ENCODE measurements around the gene ACOXL. TPM values are rescaled to one million over a fixed set of nuclear protein-coding genes. Genes with fewer than 3 reads are reported as not detected.

ACOXL gene
- total RNA-seq, 1 donor from 2014 or later = 1.0 TPM

- Mint-ChIP-seq H3K36me3 (ENCODE audit: low read depth) (no peaks in the 10 kb centered on the region), H3K9me3 (peaks cover 4% of the 10 kb centered on the region), H3K27ac (no peak overlapping the region), H3K27me3 (peaks cover 52% of the 10 kb centered on the region), H3K4me3 (no peak overlapping the region), H3K4me1 (no peaks in the 10 kb centered on the region)
- intact Hi-C loops (cut with micrococcal nuclease) = no loop called here
- no peak for DNase-seq
Observed at GRCh38 chr2:111005821-111006220, 273.4 kb downstream of the ACOXL start.

- no peak overlapping the region for H3K27ac Mint-ChIP-seq
- H3K4me3 Mint-ChIP-seq = no peak overlapping the region
- H3K36me3 Mint-ChIP-seq (ENCODE audit: low read depth) = no peaks in the 10 kb centered on the region
- DNase-seq = no peak
- peaks cover 53% of the 10 kb centered on the region for H3K27me3 Mint-ChIP-seq
- no peaks in the 10 kb centered on the region for H3K4me1 Mint-ChIP-seq
- H3K9me3 Mint-ChIP-seq = no peaks in the 10 kb centered on the region
- intact Hi-C loops (cut with micrococcal nuclease) = no loop called here
Observed at GRCh38 chr2:111007757-111008688, 275.6 kb downstream of the ACOXL start.

- peaks cover 47% of the 10 kb centered on the region for H3K27me3 Mint-ChIP-seq
Observed at GRCh38 chr2:111011218-111011617, 278.8 kb downstream of the ACOXL start.

GRCh38 chr2:111015283-111015995 lies 283.1 kb downstream of the ACOXL start:
- H3K27ac Mint-ChIP-seq = no peak overlapping the region
- H3K27me3 Mint-ChIP-seq = peaks cover 33% of the 10 kb centered on the region
- H3K4me3 Mint-ChIP-seq = no peak overlapping the region
- DNase-seq = no peak
- H3K4me1 Mint-ChIP-seq = no peaks in the 10 kb centered on the region
- no peaks in the 10 kb centered on the region for H3K36me3 Mint-ChIP-seq (ENCODE audit: low read depth)
- H3K9me3 Mint-ChIP-seq = no peaks in the 10 kb centered on the region
- intact Hi-C loops (cut with micrococcal nuclease) = no loop called here

More at GRCh38 chr2:111011218-111011617, 278.8 kb downstream of the ACOXL start:
- Mint-ChIP-seq H3K4me3 (no peak overlapping the region), H3K36me3 (ENCODE audit: low read depth) (no peaks in the 10 kb centered on the region), H3K27ac (no peak overlapping the region), H3K9me3 (no peaks in the 10 kb centered on the region), H3K4me1 (no peaks in the 10 kb centered on the region)
- intact Hi-C loops (cut with micrococcal nuclease) = no loop called here
- DNase-seq = no peak

GRCh38 chr2:111017034-111017622 lies 284.8 kb downstream of the ACOXL start:
- no peaks in the 10 kb centered on the region for H3K9me3 Mint-ChIP-seq
- peaks cover 29% of the 10 kb centered on the region for H3K27me3 Mint-ChIP-seq
- no peak for DNase-seq
- no peak overlapping the region for H3K4me3 Mint-ChIP-seq
- no peaks in the 10 kb centered on the region for H3K4me1 Mint-ChIP-seq
- H3K36me3 Mint-ChIP-seq (ENCODE audit: low read depth) = no peaks in the 10 kb centered on the region
- no peak overlapping the region for H3K27ac Mint-ChIP-seq
- intact Hi-C loops (cut with micrococcal nuclease) = no loop called here

GRCh38 chr2:111017909-111018308 lies 285.5 kb downstream of the ACOXL start:
- Mint-ChIP-seq H3K4me1 (no peaks in the 10 kb centered on the region), H3K27me3 (peaks cover 27% of the 10 kb centered on the region), H3K27ac (no peak overlapping the region), H3K36me3 (ENCODE audit: low read depth) (no peaks in the 10 kb centered on the region), H3K9me3 (no peaks in the 10 kb centered on the region), H3K4me3 (no peak overlapping the region)
- intact Hi-C loops (cut with micrococcal nuclease) = no loop called here
- no peak for DNase-seq

GRCh38 chr2:111019381-111019780 lies 287.0 kb downstream of the ACOXL start:
- H3K9me3 Mint-ChIP-seq = no peaks in the 10 kb centered on the region
- H3K36me3 Mint-ChIP-seq (ENCODE audit: low read depth) = no peaks in the 10 kb centered on the region
- intact Hi-C loops (cut with micrococcal nuclease) = no loop called here
- no peak for DNase-seq
- H3K27me3 Mint-ChIP-seq = peaks cover 33% of the 10 kb centered on the region
- H3K4me3 Mint-ChIP-seq = no peak overlapping the region
- H3K4me1 Mint-ChIP-seq = no peaks in the 10 kb centered on the region
- no peak overlapping the region for H3K27ac Mint-ChIP-seq

GRCh38 chr2:111022633-111023032 lies 290.3 kb downstream of the ACOXL start:
- peaks cover 39% of the 10 kb centered on the region for H3K27me3 Mint-ChIP-seq
- intact Hi-C loops (cut with micrococcal nuclease) = no loop called here
- H3K4me3 Mint-ChIP-seq = no peak overlapping the region
- DNase-seq = no peak
- no peaks in the 10 kb centered on the region for H3K9me3 Mint-ChIP-seq
- no peaks in the 10 kb centered on the region for H3K4me1 Mint-ChIP-seq
- H3K36me3 Mint-ChIP-seq (ENCODE audit: low read depth) = no peaks in the 10 kb centered on the region
- H3K27ac Mint-ChIP-seq = no peak overlapping the region

GRCh38 chr2:111024496-111024895 lies 292.1 kb downstream of the ACOXL start:
- no peak overlapping the region for H3K4me3 Mint-ChIP-seq
- H3K36me3 Mint-ChIP-seq (ENCODE audit: low read depth) = no peaks in the 10 kb centered on the region
- peaks cover 36% of the 10 kb centered on the region for H3K27me3 Mint-ChIP-seq
- intact Hi-C loops (cut with micrococcal nuclease) = no loop called here
- H3K4me1 Mint-ChIP-seq = no peaks in the 10 kb centered on the region
- H3K27ac Mint-ChIP-seq = no peak overlapping the region
- H3K9me3 Mint-ChIP-seq = no peaks in the 10 kb centered on the region
- DNase-seq = no peak

GRCh38 chr2:111025288-111025687 lies 292.9 kb downstream of the ACOXL start:
- Mint-ChIP-seq H3K27me3 (peaks cover 42% of the 10 kb centered on the region), H3K27ac (no peak overlapping the region), H3K9me3 (no peaks in the 10 kb centered on the region), H3K4me3 (no peak overlapping the region), H3K36me3 (ENCODE audit: low read depth) (no peaks in the 10 kb centered on the region), H3K4me1 (no peaks in the 10 kb centered on the region)
- no peak for DNase-seq
- intact Hi-C loops (cut with micrococcal nuclease) = no loop called here

GRCh38 chr2:111028720-111029119 lies 296.3 kb downstream of the ACOXL start:
- H3K27me3 Mint-ChIP-seq = peaks cover 47% of the 10 kb centered on the region
- no peaks in the 10 kb centered on the region for H3K9me3 Mint-ChIP-seq
- H3K4me3 Mint-ChIP-seq = no peak overlapping the region
- intact Hi-C loops (cut with micrococcal nuclease) = no loop called here
- DNase-seq = no peak
- H3K36me3 Mint-ChIP-seq (ENCODE audit: low read depth) = no peaks in the 10 kb centered on the region
- no peak overlapping the region for H3K27ac Mint-ChIP-seq
- no peaks in the 10 kb centered on the region for H3K4me1 Mint-ChIP-seq

GRCh38 chr2:111029181-111029927 lies 297.0 kb downstream of the ACOXL start:
- intact Hi-C loops (cut with micrococcal nuclease) = no loop called here
- no peak overlapping the region for H3K4me3 Mint-ChIP-seq
- H3K27me3 Mint-ChIP-seq = peaks cover 45% of the 10 kb centered on the region
- no peaks in the 10 kb centered on the region for H3K4me1 Mint-ChIP-seq
- H3K9me3 Mint-ChIP-seq = no peaks in the 10 kb centered on the region
- DNase-seq = no peak
- no peaks in the 10 kb centered on the region for H3K36me3 Mint-ChIP-seq (ENCODE audit: low read depth)
- no peak overlapping the region for H3K27ac Mint-ChIP-seq

GRCh38 chr2:111030260-111030891 lies 298.0 kb downstream of the ACOXL start:
- no peaks in the 10 kb centered on the region for H3K36me3 Mint-ChIP-seq (ENCODE audit: low read depth)
- H3K27ac Mint-ChIP-seq = no peak overlapping the region
- no peak for DNase-seq
- no peak overlapping the region for H3K4me3 Mint-ChIP-seq
- intact Hi-C loops (cut with micrococcal nuclease) = no loop called here
- no peaks in the 10 kb centered on the region for H3K9me3 Mint-ChIP-seq
- peaks cover 43% of the 10 kb centered on the region for H3K27me3 Mint-ChIP-seq
- H3K4me1 Mint-ChIP-seq = no peaks in the 10 kb centered on the region
